GM19240 (cell line): ENCODE measurements around the gene CCDC85C.

Experiments
- DNase-seq: peaks from one replicate; pipeline ENCODE4 v3.0.0; 2011; ENCODE audit warnings: low spot score; ENCODE audit not compliant: insufficient read length

Gene CCDC85C

DNA sequence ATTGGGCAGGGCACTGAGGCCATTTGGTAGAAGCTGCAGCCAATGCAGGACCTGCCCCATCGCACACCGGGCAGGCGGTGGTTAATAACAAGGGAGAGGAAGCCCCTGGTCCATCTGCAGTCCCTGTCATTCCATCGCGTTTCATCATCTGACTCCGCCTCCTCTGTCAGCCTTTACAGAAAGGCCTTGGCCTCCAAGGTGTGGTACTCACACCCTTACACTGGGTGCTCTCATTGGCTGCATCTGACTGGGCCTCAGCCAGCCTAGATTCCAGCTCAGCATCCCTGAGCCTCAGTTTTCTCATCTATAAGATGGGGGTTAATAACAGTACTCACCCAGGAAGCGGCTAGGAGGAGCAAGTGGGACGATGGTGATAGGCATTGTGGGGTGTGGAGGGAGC, 26.2 kb upstream of the CCDC85C start:
- DNase-seq: no peak

DNA sequence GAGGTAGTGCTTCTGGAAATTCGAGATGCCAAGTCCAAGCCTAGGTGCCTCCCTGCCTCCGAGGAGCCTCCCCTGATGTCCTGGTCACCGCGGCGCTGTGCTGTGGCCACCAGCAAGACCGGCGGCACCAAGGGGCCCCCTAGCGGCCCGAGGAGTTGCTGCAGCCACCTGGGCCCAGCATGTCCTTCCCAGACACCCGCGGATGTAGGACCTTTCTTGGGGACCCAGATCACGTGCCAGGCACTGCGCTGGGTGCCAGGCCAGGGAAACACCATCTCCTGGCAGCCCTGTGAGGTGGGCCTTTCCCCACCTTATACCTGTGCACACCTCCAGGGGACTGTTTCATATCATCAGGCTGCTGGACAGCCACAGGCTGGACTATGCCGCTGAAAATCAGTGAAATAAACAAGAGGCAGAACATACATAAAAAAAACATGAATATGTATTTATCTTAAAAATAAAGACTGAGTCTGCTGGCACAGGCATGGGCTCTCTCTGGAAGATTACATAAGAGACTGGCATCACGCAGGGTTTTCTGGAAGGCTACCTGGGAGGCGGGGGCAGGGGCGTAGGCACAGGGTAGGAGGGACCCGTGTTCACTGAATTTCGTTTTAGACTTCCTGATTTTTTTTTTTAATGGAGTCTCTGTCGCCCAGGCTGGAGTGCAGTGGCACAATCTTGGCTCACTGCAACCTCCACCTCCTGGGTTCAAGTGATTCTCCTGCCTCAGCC, 25.0 kb upstream of the CCDC85C start:
- peak; percentile 77 for DNase-seq

- no peak for DNase-seq
Measured at GRCh38 chr14:99627510-99628381, 23.7 kb upstream of the CCDC85C start.

DNA sequence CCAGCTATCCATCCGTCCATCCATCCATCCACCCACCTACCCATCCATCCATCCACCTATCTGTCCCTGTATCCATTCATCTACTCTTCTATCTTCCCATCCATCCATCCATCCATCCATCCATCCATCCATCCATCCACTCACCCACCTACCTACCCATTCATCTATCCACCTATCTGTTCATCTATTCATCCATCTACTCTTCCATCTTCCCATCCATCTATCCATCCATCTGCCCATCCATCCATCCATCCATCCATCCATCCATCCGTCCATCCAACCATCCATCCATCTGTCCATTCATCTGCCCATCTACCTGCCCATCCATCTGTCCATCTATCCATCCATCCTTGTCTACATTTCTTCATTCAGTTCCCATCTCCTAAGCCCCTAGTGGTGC, 23.1 kb upstream of the CCDC85C start:
- no peak for DNase-seq

GRCh38 chr14:99626041-99626648, 22.1 kb upstream of the CCDC85C start:
- no peak for DNase-seq

GRCh38 chr14:99625476-99625875, 21.5 kb upstream of the CCDC85C start:
- no peak for DNase-seq

- DNase-seq: no peak
Measured at GRCh38 chr14:99624971-99625370, 21.0 kb upstream of the CCDC85C start.

- DNase-seq: no peak
Measured at GRCh38 chr14:99624024-99624423, 20.0 kb upstream of the CCDC85C start.

DNA sequence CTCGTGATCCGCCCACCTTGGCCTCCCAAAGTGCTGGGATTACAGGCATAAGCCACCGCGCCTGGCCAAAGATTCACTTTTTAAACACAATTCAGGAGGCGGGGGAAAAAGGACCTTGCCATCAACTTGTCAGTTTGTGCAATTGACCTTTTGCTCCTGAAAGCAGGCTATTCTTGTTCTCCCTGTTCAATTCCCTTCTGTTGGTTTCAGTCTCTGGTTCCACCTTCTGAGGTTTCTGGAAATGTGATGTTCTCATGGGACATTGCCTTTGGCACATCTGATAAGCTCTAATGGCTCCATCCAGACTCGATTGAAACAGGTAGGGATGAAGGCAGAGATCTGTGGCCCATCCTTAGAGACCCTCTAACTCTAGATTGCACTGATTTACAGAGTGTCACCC, 17.9 kb upstream of the CCDC85C start:
- DNase-seq: no peak

DNA sequence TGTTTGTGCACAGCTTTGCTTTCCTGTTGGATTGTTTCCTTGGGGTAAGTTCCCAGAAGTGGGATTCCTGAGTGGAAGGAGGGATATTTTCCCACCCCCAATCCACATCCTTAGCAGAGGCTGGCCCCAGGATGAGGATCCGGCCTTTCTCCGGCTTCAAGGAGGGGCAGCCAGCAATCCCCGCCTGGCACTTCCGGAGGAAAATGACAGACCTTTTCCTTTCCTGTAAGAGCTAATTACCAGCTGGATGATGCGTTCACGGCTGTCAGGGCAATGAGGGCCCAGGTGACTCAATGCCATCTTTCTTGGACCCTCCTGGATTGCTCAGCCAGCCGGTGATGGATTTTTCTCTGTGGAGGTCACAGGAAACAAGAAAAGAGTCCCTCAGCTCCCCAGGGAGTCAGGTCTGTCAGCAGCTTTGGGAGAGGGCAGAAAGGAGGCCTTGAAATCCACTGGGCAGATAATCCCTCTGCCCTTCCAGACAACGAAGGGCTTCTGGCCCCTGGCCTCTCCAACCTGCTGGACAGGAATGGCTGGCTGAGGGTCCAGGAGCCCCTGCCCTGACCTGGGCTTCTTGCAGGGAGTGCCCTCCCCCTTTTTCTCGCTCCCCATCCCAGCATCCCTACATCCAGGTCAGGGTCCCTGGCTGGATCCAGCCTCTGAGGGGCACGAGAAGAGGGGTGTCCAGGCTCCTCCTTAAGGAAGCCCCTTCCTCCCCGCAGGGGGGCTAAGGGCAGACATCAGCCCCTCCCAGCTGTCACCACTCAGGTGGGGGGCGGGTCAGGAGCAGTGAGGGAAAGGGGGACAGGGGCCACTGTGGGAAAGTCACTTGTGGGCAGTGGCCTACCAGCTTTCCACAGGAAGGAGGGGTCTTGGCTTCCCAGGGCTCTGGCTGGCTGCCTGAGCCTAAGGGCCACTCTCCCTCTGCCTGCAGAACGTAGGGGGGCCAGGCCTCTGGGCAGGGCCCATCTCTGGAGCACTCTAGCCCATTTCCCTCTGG, 16.1 kb upstream of the CCDC85C start:
- DNase-seq: no peak

DNA sequence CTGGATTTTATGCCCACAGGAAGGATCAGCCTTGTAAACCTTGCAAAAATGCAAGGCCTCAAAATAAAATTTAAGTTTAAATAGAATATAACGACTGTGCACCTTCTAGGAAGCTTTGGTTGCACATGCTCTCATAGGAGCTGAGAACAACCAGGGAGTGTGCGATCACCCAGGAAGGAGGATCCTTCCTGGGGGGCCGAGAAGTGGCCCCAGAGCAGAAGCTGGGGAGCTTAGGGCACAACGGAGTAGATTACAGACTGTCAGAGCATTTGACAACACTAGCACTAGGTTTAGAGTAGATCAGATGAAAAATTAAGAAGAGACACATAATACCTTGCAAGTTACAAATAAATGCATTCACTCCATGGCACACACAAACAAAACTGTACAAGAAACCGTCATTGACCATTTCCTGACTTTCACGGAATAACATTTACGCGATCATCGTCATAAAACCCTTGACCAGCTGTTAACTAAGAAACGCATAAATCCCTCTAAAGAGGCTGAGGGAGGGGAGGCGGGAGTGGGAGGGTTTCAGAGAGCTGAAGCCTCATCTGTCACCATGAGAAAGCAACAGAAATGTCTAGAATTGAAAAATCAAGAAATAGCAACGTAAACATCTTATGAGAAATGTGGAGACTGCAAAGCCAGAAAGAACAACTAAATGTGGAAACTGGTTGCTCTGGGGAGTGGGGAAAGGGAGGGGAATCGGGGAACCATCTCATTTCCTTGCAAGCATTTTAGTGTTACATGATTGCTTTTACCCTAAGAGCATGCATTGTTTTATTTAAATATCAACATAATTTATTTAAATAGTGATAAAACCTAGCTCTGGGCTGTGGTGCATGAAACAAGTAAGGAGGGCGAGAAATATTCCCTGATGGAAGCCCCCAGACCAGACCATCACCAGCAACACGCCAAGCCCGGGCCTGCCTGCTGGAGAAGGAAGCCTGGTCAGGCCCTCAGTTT, 13.1 kb upstream of the CCDC85C start:
- DNase-seq: no peak

DNA sequence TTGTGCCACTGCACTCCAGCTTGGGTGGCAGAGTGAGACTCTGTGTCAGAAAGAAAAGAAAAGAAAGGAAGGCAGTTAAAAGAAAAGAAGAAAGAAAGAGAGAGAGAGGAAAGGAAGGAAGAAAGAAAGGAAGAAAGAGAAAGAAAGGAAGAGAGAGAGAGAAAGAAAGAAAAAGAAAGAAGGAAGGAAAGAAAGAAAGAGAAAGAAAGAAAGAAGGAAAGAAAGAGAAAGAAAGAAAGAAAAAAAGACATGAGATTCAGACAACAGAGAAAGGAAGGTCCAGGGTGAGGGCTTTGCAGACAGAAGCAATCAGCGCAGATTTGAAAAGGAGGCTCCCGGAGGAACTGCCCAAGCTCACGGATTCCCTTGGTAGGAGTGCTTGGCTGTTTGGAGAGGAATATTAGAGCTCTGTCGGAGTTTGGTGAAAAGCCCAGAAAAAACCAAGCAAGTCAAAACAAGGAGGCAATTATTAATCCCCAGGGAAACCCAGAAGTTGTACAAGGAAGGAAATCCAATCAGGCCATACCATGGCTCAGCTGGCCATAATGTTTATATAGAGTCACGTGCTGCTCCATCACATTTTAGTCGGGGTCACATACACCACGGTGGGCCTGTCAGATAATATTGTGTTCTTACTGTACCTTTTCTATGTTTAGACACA, 11.6 kb upstream of the CCDC85C start:
- no peak for DNase-seq

DNA sequence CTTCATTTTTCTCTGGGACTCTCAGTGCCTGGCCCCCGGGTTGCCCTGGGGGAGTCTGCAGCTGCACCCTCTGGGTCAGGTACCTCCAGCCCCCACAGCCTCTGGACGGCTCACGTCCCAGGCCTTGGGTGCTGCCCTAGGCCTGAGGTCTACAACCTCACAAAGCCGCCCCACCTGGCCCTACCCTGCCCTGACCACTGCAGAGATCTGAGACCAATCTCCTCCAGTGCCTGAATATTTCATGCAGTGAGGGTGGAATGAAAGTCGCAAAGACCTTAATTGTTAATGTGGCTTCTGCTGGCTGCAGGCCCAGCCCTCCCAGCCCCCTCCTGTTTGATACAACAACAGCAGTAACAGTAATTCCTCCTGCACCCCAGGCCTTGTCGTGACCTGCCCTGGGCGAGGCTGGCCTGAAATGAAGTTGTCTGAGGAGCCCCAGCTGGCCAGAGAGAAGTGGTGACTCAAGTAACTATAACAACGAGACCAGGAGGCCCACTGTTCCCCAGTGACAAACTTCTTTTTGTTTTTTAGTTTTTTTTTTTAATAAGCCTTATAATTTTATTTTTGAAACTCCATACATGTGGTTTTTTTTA, 8.8 kb upstream of the CCDC85C start:
- no peak for DNase-seq

GRCh38 chr14:99612071-99612737, 8.2 kb upstream of the CCDC85C start:
- no peak for DNase-seq

DNA sequence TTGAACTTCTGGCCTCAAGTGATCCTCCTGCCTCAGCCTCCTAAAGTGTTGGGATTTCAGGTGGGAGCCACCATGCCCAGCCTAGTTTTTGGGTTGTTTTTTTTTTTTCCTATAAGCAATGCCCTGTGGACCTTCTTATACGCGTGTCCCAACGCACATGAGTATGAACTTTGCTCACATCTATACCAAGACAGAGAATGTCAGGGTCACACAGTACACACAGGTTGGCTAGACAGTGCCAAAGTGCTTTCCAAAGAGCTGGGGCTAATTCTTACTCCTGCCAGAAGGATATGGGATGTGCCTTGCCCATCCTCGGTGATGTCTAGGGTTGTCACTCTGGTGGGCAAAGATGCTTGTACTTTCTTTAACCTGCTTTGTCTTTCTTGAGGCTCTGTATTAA, 7.6 kb upstream of the CCDC85C start:
- no peak for DNase-seq

- no peak for DNase-seq
Measured at GRCh38 chr14:99609245-99610170, 5.5 kb upstream of the CCDC85C start.

DNA sequence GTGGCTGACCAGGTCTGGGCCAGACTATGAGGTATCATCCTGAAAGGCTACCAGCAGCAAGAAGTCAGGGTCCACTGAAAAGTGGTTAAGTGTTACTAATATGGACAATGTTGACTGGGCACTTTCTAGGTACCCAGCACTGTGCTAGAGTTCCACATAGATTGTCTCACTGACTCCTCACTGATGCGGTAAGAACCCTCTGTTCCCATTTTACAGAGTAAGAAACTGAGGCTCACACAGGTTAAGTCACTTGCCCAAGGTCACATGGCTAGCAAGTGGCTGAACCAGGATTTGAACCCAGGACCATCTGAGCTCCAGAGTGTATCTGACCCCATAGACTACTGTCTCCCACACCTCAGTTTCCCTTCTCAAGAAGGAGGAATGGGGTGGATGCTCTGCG, 4.6 kb upstream of the CCDC85C start:
- no peak for DNase-seq
